Esophagus squamous epithelium (tissue), 5 donors: ENCODE data around the gene SYT5. TPM values are rescaled to one million over a fixed set of nuclear protein-coding genes. Genes with fewer than 3 reads are reported as not detected.

Experiments used
- DNase-seq: peaks from one replicate; lab custom pipeline; 2025; lab: John Stamatoyannopoulos, UW
- H3K27ac ChIP-seq, 4 donors: fragments of 200-600 bp; sonication (generic); one replicate each; pipeline ENCODE4 v1.5.1; 2016 to 2019; ENCODE audit warnings: mild to moderate bottlenecking in 1 of 4
- H3K27me3 ChIP-seq, 4 donors: fragments of 200-600 bp; sonication (generic); 1 replicate in 3 of 4; 2 replicates in 1 of 4; pipeline versions ENCODE4 v1.5.1 to v1.6.0; 2017 to 2021; ENCODE audit warnings: antibody characterized with exemption in 1 of 4
- H3K36me3 ChIP-seq, 3 donors: fragments of 200-600 bp; sonication (generic); one replicate each; pipeline ENCODE4 v1.5.1; 2016 to 2019
- H3K4me1 ChIP-seq, 3 donors: fragments of 200-600 bp; sonication (generic); one replicate each; pipeline ENCODE4 v1.5.1; 2017 to 2019
- H3K4me3 ChIP-seq, 4 donors: fragments of 200-600 bp; sonication (generic); 1 replicate in 3 of 4; 2 replicates in 1 of 4; pipeline ENCODE4 v1.5.1; 2016 to 2019; ENCODE audit warnings: mild to moderate bottlenecking in 2 of 4, moderate library complexity in 1 of 4
- H3K9me3 ChIP-seq, 3 donors: fragments of 200-600 bp; sonication (generic); one replicate each; pipeline ENCODE4 v1.5.1; 2016 to 2019
- POLR2A ChIP-seq, 4 donors: fragments of 450-650 bp; IDR thresholded peaks; one replicate each; pipeline ENCODE4 v1.6.1; 2017; ENCODE audit warnings: antibody characterized with exemption in 4 of 4, mild to moderate bottlenecking in 4 of 4, moderate library complexity in 3 of 4
- WGBS, 2 donors: methylation state at CpG; one replicate each; pipeline ENCODE4 v1.1.5; 2018; 5-methylcytosine and 5-hydroxymethylcytosine counted together
- intact Hi-C: fragments of 100-400 bp; cut with DNase I; formaldehyde crosslinking; loops from one replicate; pipeline ENCODE4 v1.15.0; 2022
- total RNA-seq, 4 donors: library from RNA; depleted of rRNA; stranded (reverse); fragments of >200 nt; gene quantifications; one replicate each; pipeline ENCODE4 v1.1.0, GENCODE V29; 2016
- TF ChIP-seq, protein P1 (sequence below), 6 experiments: fragments of 450-650 bp in 4 of 6; fragments of 200-600 bp in 2 of 6; sonication (generic) in 2 of 6; IDR thresholded peaks; one replicate each; pipeline ENCODE4 v1.5.1; 2016 to 2019; ENCODE audit warnings: antibody characterized with exemption in 6 of 6, mild to moderate bottlenecking in 4 of 6, moderate library complexity in 4 of 6
- donor health status: DM: yes; HTN: yes; CAD: no.

The SYT5 gene
- total RNA-seq, 4 donors from 2014 or later = 0.22 TPM; not detected in 3

- intact Hi-C loops = no loop called here
- Histone ChIP-seq H3K4me3 (no peak overlapping the region), H3K36me3 (no peaks in the 10 kb centered on the region), H3K27me3 (peaks cover 0 to 36% (median 0%) of the 10 kb centered on the region in 4 donors), H3K4me1 (peaks cover 10 to 34% (median 20%) of the 10 kb centered on the region in 3 donors), H3K27ac (no peak overlapping the region), H3K9me3 (peaks cover 0 to 10% (median 6%) of the 10 kb centered on the region in 3 donors)
- DNase-seq = no peak
- TF ChIP-seq, protein P1, sequence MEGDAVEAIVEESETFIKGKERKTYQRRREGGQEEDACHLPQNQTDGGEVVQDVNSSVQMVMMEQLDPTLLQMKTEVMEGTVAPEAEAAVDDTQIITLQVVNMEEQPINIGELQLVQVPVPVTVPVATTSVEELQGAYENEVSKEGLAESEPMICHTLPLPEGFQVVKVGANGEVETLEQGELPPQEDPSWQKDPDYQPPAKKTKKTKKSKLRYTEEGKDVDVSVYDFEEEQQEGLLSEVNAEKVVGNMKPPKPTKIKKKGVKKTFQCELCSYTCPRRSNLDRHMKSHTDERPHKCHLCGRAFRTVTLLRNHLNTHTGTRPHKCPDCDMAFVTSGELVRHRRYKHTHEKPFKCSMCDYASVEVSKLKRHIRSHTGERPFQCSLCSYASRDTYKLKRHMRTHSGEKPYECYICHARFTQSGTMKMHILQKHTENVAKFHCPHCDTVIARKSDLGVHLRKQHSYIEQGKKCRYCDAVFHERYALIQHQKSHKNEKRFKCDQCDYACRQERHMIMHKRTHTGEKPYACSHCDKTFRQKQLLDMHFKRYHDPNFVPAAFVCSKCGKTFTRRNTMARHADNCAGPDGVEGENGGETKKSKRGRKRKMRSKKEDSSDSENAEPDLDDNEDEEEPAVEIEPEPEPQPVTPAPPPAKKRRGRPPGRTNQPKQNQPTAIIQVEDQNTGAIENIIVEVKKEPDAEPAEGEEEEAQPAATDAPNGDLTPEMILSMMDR (IDR thresholded peaks at IDR 0.05) = no peak
- TF ChIP-seq POLR2A (IDR thresholded peaks at IDR 0.05) = no peak
- 80% methylated on average over 3 to 6 of the region's 7 CpGs for WGBS, 2 donors
Observed at GRCh38 chr19:55213547-55213946, 33.5 kb upstream of the SYT5 start.

DNA sequence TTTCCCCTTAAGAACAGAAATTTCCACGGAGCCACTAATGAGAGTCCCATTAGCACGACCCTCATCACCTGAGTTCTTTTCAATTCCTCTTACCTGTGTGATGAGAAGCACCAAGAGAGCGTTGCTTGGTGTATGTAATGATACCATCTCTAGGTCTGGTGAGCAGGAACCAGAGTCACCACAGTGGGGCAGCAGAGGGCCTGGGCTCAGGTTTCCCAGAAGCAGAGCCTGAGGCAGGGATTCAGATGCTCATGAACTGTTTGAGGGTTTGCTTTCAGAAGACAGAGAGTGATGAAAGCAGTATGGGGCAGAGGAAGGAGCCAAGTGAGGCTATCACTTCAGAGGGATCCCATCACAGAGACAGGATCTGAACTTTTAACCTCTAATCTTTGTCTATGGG lies 32.4 kb upstream of the SYT5 start:
- H3K4me3 ChIP-seq = no peak overlapping the region
- H3K4me1 ChIP-seq = peaks cover 11 to 35% (median 19%) of the 10 kb centered on the region in 3 donors
- intact Hi-C loops = no loop called here
- H3K27me3 ChIP-seq = peaks cover 0 to 36% (median 0%) of the 10 kb centered on the region in 4 donors
- no peaks in the 10 kb centered on the region for H3K36me3 ChIP-seq
- H3K9me3 ChIP-seq = peaks cover 0 to 10% (median 6%) of the 10 kb centered on the region in 3 donors
- TF ChIP-seq, protein P1 (IDR thresholded peaks at IDR 0.05) = peak in 2 of 6 experiments; percentile 38 to 57
- TF ChIP-seq POLR2A (IDR thresholded peaks at IDR 0.05) = no peak
- WGBS, 2 donors = 77% methylated on average over 2 of the region's 3 CpGs; no CpG with 5 or more reads in 1 of the 2 donors
- DNase-seq = no peak
- no peak overlapping the region for H3K27ac ChIP-seq

GRCh38 chr19:55209693-55210472 lies 29.8 kb upstream of the SYT5 start:
- no peak overlapping the region for H3K4me3 ChIP-seq
- H3K9me3 ChIP-seq = peaks cover 0 to 10% (median 6%) of the 10 kb centered on the region in 3 donors
- H3K27ac ChIP-seq = peak overlapping the region in 3 of 4 donors; percentile 30 to 46 (median 34)
- peaks cover 0 to 58% (median 0%) of the 10 kb centered on the region in 4 donors for H3K27me3 ChIP-seq
- peaks cover 9 to 31% (median 17%) of the 10 kb centered on the region in 3 donors for H3K4me1 ChIP-seq
- intact Hi-C loops = no loop called here
- TF ChIP-seq POLR2A (IDR thresholded peaks at IDR 0.05) = no peak
- TF ChIP-seq, protein P1 (IDR thresholded peaks at IDR 0.05) = no peak
- WGBS, 2 donors = 58 to 60% methylated on average over 13 to 16 of the region's 17 CpGs
- DNase-seq = no peak
- no peaks in the 10 kb centered on the region for H3K36me3 ChIP-seq

GRCh38 chr19:55208880-55209692 lies 29.0 kb upstream of the SYT5 start, which contains the start of gene PTPRH:
PTPRH (minus strand) TSS chr19:55209501; CDS start chr19:55209433, 68 bp downstream.
- intact Hi-C loops = no loop called here
- peaks cover 0 to 10% (median 6%) of the 10 kb centered on the region in 3 donors for H3K9me3 ChIP-seq
- no peak for DNase-seq
- H3K4me1 ChIP-seq = peaks cover 9 to 31% (median 17%) of the 10 kb centered on the region in 3 donors
- WGBS, 2 donors = 40 to 68% methylated on average over 8 to 10 of the region's 18 CpGs
- TF ChIP-seq POLR2A (IDR thresholded peaks at IDR 0.05) = no peak
- TF ChIP-seq, protein P1 (IDR thresholded peaks at IDR 0.05) = no peak
- H3K27ac ChIP-seq = peak within 1 kb of the TSS in 3 of 4 donors; percentile 30 to 69 (median 46)
- H3K27me3 ChIP-seq = peaks cover 0 to 56% (median 0%) of the 10 kb centered on the region in 4 donors
- H3K36me3 ChIP-seq = no peaks in the 10 kb centered on the region
- H3K4me3 ChIP-seq = no peak within 1 kb of the TSS
